ENCODE data around the gene CNTNAP5.

Gene CNTNAP5

DNA sequence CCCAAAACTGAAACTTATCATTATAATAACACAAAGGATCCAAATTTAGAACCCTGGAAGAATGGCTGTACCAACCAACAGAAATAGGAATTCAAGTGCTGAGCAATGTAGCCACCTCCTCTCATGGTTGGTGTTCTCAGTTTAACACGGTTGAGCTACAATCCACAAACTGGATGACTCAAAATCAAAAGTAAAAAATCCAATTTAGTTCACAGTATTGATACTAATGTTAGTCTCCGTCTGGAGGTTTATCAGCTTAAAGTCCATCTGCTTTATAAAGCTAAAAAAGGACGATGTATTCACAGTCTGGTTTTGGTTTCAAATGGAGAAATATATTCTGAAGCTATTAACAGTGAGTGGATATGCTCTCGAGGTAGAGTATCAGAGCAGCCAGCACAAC is 40.5 kb downstream of the CNTNAP5 start:
- no peak for DNase-seq

DNA sequence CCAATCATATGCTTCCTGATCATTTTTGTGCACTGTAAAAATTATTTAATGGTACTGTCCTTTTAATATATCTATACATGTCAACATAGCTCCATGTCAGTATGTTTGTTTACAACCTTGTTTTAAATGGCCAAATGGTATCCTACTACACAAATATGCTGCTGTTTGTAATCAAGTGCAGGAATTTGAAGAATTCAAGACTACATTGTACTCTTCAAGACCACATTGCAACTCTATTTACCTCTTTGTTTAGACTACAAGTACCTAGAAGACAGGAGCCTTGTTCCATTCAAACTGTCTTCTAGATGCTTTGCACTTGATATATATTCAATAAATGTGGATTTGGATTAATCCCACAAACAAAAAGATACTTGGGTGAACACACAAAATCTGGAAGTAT is 41.7 kb downstream of the CNTNAP5 start:
- no peak for DNase-seq

DNA sequence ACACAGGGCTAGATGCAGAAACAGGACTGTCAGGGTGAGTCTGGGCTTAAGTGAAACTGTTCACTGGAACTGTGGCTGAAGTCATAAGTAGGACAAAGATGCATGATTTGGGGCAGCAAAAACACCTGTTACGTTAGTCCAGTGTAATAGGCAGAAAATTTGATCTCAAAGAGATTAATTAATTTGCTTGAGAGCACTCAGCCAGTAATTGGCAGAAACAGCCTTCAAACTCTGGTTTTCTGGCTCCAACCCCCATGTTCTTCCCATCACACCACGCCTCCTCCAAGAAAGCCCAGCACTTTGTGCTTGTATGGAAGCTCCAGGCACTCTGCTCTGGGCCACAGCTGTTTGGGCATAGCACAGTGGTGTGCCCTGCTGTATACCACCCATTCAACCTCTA is 54.0 kb downstream of the CNTNAP5 start:
- DNase-seq: no peak

DNA sequence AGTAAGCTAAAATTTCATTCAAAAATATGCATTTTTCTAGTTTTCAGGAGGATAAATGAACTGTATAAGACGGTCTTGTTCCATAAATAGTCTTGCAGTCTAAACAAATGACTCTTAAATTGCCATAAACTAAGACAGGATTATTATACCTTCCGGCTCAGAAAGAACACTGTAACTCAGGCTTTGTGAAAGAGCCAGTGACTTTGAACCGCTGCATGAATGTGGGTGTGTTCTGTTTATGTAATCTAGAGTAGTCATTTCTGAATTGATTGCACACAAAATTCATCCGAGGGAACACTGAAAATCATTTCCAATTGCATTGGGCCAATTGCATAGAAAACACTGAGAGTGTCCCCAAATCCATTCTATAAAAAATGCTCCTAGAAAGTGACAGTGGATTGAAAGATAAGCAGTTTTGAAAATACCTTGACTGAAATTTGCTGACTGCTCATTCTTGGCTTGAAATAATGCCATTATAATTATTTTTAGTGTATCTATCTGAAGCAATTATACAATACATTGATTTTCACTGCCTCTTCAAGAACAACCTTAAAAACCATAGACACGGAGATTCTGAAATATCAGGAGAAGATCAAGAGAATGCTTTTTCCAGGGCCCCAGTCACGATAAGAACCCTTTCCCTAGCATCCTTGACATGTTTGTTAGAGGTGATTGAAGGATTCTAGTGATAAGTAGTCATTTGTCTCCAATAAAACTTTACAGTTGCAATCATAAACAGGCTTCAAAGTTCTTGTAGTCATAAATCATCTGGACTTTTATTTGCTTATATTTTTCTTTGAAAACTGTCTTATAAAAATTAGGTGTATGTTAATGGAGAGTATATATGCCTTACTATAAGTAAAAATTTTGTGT is 55.4 kb downstream of the CNTNAP5 start:
- DNase-seq: no peak

DNA sequence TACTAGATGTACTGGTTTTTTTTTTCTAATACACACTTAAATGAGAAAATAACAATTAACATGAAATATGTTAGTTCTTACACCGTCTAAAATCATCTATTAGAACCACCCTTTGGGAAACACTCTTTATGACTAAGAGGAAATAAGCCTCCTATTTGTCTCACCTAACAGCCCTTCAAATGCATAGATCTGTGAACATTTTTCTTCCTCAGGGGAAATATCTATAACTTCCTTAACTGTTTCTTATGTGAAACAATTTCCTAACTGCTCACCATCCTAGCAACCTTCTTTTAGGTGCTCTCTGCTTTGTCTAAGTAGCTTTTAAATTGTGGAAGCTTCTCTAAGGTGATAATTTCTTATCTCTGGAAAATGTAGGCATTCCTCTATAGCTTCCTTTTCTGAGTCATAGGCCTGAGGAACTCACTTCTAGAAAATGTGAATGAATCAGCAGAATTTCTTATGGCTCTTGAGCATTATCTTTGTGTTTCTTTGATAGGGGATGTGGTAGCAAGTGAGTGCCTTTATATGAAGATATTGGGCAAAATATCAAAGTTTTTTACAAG is 56.1 kb downstream of the CNTNAP5 start:
- no peak for DNase-seq

DNA sequence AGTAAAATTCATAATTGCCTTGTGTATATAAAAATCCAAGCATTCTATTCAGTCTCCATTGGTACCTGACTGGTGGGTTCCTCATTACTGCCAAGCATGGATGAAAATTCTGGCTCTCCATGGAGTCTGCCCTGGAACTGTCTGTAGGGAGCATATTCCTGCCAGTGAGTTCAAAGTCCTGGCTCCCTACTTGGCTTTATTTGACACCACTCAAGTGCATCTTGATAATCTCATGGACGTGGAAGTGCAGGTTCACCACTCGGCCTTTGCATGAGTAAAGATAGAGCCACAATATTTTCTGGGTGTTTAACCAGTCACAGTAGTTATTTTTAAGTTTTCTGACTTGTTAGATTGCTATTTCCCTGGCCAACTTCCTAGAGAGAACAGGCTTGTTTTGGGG is 63.5 kb downstream of the CNTNAP5 start:
- DNase-seq: no peak

DNA sequence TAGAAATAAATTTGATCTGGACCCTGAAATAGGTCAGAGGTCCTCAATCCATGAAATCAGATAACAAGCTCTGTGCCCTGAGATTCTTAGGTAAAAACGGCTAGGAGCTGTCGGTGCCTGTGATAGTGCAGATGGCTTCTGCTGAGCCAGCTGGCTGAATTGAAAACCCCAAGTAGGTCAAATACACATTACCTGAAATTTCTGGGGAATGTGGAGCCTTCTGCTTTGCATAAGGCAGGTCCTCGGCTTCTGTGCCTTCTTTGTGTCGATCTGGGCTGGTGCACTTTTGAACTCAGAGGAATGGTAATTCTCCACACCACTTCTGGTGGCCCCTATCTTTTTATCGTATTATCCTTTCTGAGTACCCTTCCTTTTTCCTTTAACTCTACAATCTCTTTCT is 66.6 kb downstream of the CNTNAP5 start:
- no peak for DNase-seq

DNA sequence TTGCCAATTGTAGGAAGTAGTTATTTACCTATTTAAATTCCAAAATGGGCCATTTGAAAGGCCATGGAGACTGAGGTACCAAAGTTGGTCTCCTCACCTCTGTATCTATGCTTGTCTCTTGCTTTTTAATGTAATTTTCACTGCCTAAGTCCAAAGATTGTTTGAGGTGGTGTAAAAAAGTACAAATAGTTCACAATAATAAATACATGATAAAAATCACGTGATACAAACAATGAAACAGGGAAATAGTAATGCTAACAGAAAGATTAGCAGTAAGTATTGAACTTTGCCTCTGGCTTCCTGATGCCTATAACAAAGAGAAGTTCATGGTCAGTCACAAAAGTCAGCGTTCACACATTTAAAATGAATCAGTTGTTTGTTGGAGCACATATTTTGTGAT is 67.6 kb downstream of the CNTNAP5 start:
- DNase-seq: no peak

DNA sequence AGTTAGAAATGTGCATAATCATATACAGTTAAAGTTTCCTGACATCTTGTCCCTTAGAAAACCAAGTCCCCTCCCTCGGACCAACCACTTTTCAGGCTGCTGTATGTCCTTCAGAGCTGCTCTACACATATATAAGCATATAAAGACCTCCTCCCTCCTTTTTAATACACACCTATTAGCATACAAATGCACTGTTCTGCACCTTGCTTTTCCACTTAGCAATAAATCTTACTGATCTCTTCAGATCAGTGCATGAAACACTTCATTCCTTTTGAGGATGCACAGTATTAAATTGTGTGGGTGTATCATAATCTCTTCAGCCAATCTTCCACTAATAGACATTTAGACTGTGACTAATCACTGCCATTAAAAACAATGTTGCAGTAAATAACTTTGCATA is 79.8 kb downstream of the CNTNAP5 start:
- no peak for DNase-seq

DNA sequence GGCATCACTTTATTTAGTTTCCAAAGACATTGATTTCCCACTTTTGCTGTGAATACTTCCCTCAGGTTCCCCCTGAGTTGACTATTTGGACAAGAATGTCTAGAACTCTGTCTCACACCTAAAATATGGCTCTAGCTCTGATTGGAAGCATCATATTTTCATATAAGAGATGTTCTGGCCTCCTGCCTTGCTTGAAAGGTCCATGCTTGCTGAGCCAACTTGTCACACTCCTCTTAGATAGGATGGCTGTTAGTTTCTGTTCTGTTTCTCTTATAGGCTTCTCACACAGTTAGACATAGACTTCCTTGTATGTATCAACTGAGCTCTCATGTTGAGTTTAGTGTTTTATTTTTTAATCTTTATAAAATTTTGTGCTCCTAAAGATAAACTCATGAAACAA is 87.1 kb downstream of the CNTNAP5 start:
- DNase-seq: no peak

DNA sequence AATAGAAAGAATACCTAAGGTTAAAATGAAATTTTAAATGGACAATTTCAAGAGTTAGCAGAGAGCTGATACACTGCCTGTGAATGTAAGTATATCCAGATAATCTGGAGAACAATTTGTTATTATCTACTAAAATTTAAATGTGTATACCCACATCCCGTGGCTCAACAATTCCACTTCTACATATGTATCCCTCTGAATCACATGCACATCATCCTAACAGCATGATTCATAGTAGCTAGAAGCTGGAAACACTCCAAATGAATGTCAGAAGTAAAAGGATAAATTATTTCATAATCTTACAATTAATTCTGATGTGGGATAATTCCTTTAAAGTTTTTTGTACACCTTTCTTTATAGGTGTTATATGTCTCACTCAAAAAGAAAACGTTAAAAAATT is 87.9 kb downstream of the CNTNAP5 start:
- no peak for DNase-seq

DNA sequence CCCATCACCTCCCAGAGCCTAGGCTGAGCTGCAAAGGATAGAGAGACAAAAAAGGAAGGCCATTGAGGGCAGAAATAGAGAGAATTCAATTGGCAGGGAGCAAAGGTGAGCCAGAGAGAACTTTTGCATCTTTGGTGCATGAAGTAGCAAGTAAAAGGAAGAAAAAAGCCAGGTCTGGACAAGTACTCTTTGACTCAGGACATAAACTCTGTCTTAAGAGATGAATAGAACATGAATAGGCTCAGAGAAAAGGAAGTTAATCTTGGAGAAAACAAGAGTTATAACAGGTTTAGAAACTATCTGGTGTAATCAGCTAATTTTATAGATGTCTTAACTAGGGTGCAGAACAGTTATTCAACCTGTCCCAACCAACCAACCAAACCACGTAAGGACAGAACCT is 95.2 kb downstream of the CNTNAP5 start:
- no peak for DNase-seq

DNA sequence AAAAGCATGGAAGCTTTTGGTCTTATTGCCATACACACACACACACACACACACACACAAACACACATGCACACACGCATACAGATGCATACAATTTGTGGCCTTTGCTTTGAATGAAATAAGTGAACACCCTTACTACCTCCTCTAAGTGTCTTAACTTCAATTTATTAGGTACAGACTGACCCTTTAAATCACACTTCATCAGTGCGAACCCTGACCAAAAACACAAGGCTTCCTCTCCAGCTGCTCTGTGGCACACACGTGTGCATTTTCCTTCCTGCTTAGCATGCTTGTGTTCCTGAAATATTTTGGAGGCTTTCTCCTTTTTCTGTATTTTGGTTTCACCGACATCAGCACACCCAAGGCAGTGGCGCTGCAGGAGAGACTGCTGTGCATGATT is 96.0 kb downstream of the CNTNAP5 start:
- DNase-seq: no peak

DNA sequence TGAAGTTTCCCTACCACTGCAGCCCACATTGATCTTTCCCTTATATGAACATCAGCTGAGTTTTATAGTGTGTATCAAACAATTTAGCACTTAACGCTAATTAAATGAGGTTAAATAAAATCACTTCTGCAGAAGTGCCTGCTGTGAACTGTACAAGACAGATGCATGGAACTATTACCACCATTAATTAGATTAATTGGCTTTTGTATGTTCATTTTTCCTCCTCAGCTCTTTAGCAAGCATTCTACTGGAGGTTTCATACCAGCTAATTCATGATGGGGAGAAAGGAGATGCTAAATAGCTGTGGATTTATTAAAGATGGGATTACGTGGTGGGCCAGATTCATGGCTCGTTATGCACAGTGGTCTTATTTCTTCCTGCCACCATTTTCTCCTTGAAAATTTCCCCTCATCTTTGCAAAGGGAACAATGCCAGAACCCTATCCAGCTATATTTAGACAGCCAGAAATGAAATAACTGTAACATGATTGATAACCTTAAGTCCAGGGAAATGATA is 96.7 kb downstream of the CNTNAP5 start:
- no peak for DNase-seq

DNA sequence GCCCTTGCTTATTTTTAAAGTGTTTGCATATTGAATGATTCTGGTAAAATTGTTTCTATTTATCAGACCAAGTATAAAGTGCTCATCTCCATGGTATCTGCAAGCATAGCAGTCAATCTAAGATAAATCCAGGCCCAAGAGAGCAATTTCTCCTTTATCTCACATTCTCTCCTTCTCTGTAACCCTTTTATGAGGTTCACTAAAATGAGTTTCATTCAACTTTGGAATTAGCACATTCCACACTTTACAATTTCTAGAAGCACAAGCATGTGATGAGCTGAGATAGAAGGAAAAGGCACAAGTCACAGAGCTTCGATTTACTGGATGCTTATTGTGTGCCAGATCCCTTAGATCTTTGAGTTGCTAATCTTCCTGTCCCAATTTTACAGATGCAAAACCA is 97.3 kb downstream of the CNTNAP5 start:
- no peak for DNase-seq

DNA sequence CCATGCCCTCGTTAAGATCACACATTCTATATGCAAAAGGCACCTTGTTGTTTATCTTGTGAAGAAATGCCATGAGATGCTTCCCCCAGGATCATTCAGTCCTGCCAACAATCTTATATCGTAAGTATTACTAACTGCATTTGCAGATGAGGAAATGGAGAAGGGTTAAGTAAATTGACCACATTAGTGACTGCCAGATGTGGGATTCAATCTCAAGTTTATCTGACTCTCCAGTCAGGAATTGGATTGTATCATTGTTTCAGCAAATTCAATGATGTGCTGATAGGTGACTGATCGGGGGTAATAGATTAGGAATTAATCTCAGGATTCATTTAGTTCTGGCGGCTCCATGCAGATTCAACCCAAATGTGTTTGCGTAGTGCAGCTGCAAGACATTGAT is 106.2 kb downstream of the CNTNAP5 start:
- no peak for DNase-seq

DNA sequence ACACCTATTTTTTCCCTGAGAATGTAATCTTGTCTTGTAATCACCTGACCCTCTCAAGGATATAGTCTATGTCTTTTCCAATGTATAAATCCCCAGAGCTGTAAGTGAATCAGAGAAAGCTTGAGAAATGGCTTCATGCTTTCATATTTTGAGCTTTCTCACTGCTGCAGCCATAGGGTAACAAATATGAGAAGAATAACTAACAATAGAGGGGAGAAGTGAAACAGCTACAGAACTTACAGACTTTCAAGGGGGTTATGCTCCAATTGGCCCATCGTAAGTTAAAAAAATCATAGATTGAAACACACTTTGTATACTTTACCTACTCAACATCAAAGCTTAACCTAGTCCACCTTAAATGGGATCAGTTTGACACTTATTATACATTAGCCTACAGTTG is 111.0 kb downstream of the CNTNAP5 start:
- DNase-seq: no peak

DNA sequence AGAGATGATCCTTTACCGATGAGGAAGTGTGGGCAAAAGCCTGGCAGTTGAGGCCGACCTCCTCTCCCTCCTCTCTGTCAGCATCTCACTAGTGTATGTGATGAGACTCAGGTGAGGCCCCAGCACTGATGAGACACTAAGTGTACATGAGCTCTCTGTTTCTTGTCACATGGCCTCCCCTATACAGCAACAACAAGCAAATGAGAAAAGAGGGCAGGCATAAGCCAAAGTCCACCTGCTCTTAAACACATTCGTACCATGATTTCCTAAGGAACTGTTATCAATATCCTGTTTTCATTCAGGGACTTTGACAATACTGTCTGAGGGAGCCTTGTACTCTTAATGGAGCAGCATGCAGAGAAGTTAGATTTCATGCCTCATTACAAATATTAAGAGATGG is 113.0 kb downstream of the CNTNAP5 start:
- DNase-seq: no peak

DNA sequence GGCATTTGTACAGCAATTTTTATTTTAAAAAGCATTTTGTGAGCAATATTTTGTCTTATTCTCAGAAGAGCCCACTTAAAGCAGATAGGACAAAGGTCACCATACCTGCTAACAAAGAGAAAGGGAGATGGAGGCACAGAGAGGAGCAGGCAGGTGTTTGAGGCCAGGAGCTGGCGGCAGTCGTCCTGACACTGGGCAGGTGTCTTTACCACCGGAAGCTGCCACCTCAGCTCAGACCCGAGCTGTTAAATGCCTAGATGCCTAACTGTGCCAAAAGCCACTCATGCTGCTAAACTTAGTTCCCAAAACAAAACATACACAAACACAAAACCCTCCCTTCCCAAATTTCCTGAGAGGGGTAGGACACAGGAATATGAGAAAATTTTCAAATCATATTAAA is 120.9 kb downstream of the CNTNAP5 start:
- DNase-seq: peak; percentile 45

DNA sequence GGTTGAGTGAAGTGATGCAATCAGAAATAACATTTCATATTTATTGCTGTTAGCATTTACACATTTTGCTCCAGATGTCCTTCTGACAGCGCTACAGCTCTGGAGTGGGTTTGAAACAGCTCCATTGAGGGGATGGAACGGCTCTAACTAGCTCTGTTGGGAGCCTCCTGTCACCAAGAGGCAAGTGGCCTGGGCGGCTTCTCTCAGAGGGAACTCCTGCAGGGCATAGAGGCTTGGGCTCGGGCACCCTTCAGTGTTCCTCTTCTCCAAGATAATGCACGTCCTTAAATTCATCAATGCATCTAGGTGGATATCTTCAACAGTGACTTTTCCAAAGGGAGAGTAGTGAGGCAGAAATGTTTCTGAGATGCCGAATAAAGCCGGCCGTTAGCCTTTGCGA is 122.5 kb downstream of the CNTNAP5 start:
- DNase-seq: no peak

DNA sequence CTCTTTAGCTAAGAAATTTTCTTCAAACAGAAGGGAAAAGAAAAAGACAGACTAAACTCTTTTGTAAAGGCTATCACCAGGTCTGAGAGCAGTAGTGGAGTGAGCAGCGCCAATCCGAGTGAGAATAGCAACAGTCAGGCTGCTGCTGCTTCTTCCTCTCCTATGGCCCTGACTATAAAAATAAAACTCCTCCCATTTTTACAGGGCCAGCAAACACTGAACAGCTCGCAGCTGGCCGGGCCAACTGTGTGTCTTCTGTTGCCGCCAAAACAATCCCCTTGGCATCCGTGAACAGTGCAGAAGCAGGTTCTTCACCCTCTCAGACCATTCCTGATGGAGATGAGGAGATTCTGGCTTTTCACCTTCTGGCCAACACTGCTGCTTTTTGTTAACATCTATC is 124.5 kb downstream of the CNTNAP5 start:
- peak; percentile 22 for DNase-seq

DNA sequence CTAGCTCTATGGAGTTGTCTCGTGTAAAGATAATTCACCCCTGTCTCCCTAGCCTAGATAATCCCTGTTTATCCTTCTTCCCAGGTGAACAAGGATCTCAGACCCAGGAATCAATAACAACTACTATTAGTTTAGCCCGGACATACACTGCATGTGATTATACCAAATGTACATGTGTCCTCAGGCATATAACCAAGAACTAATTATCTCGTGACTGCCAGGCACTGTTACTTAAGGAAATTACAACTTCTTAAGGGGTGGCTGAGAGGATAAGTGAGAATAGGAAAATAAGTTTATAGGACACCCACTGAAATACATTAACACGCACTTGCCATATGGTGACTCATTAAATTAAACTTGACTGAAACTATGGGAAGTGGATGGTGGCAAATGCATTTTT is 126.6 kb downstream of the CNTNAP5 start:
- DNase-seq: no peak

DNA sequence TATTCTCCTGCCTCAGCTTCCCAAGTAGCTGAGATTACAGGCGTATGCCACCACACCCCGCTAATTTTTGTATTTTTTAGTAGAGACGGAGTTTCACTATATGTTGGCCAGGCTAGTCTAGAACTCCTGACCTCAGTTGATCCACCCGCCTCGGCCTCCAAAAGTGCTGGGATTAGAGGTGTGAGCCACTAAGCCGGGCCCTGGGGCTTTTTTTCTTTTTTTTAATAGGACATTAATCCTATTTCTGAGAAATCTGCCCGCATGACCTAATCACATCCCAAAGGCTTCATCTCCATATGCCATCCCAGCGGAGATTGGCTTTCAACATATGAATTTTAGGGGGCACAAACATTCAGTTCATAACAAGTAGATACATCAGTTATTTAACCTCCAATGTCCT is 128.6 kb downstream of the CNTNAP5 start:
- DNase-seq: no peak

DNA sequence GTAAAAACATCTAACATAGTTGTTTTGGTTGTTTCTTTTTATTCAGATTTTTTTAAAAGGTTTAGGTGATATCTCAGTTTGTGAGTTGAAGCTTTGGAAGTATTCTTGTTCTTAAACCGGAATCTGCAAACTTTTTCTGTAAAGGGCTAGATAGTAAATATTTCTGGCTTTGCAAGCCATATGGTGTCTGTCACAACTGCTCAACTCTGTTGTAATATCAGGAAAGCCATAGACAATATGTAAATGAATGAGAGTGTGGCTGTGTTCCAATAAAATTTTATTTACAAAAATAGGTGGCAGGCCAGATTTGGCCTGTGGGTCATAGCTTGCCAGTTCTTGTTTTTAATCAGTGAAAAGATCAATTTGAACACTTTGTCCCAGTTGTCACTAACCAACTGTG is 134.1 kb downstream of the CNTNAP5 start:
- DNase-seq: no peak

DNA sequence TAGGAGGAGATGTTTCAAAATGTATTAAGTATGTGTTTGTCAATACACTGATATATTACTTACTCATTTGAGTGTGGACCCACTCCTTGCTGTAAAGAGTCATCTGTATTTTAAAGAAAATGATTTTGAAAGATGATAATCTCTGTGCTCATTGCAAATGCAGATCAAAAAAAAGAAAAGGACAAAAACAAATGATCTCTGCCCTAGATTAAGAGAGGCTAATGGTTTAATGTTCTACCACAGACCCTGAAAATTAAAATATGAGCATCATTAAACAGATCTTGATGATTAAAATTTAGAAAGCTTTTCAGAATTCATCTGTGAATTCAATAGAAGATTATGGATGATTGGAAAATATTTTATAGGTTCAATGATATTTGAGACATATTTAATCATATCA is 136.5 kb downstream of the CNTNAP5 start:
- DNase-seq: no peak
